Nasal cavity respiratory epithelium epithelial cell of viscerocranial mucosa (primary cell): ENCODE data around the gene SAPCD1. TPM values are rescaled to one million over a fixed set of nuclear protein-coding genes. Genes with fewer than 3 reads are reported as not detected.

Experiments used
- total RNA-seq: library from RNA; depleted of rRNA; stranded (reverse); fragments of >200 nt; gene quantifications from 2 replicates; pipeline ENCODE4 v1.2.3, GENCODE V29; 2014

The SAPCD1 gene
- 0.57 TPM in 1 of 2 replicates, not detected in the other for total RNA-seq

GRCh38 chr6:31762356-31762755, at the start of gene SAPCD1:
Gene SAPCD1, plus strand, starts transcription at chr6:31762656. Its CDS starts 399 bp downstream, at chr6:31763055.

GRCh38 chr6:31715022-31715958, 47.2 kb upstream of the SAPCD1 start, which contains the start of gene LY6G6D:
Gene LY6G6D, plus strand, starts transcription at chr6:31715348. Its CDS starts 8 bp downstream, at chr6:31715356.

GRCh38 chr6:31721351-31722020, 41.0 kb upstream of the SAPCD1 start, which contains the start of gene LY6G6C:
Gene LY6G6C, minus strand, starts transcription at chr6:31721746. Its CDS starts 67 bp downstream, at chr6:31721679.

GRCh38 chr6:31723245-31723979, 39.0 kb upstream of the SAPCD1 start, which contains the start of gene MPIG6B:
Gene MPIG6B, plus strand, starts transcription at chr6:31723373. Its CDS starts 11 bp downstream, at chr6:31723384.

GRCh38 chr6:31728767-31729514, 33.5 kb upstream of the SAPCD1 start, which contains the start of gene DDAH2:
Gene DDAH2, minus strand, starts transcription at chr6:31729299. Its CDS starts 138 bp downstream, at chr6:31729161.

GRCh38 chr6:31736021-31736767, 26.3 kb upstream of the SAPCD1 start, which contains the start of gene CLIC1:
Gene CLIC1, minus strand, starts transcription at chr6:31736530. Its CDS starts 230 bp downstream, at chr6:31736300.

GRCh38 chr6:31739639-31740396, 22.6 kb upstream of the SAPCD1 start, which contains the start of gene MSH5:
Gene MSH5, plus strand, starts transcription at chr6:31740005. Its CDS starts 462 bp downstream, at chr6:31740467.

GRCh38 chr6:31776989-31777666, 14.7 kb downstream of the SAPCD1 start, which contains the start of gene VWA7:
Gene VWA7, minus strand, starts transcription at chr6:31777328. Its CDS starts 549 bp downstream, at chr6:31776779.

GRCh38 chr6:31795616-31796298, 33.3 kb downstream of the SAPCD1 start, which contains the start of gene VARS1:
Gene VARS1, minus strand, starts transcription at chr6:31795752. Its CDS starts 535 bp downstream, at chr6:31795217.

GRCh38 chr6:31806470-31807272, 44.2 kb downstream of the SAPCD1 start, which contains the start of gene LSM2:
Gene LSM2, minus strand, starts transcription at chr6:31806966. Its CDS starts 209 bp downstream, at chr6:31806757.

Other genes starting within 250 kb of the SAPCD1 start
- not detected in 2 replicates for gene MCCD1, start 233.7 kb upstream of the SAPCD1 start, total RNA-seq
- 205 and 333 TPM in 2 replicates for gene DDX39B, start 220.7 kb upstream of the SAPCD1 start, total RNA-seq
- gene ATP6V1G2, start 216.0 kb upstream of the SAPCD1 start, total RNA-seq = 0.28 and 0.34 TPM in 2 replicates
- 25.8 and 52.3 TPM in 2 replicates for gene NFKBIL1, start 215.0 kb upstream of the SAPCD1 start, total RNA-seq
- not detected in 2 replicates for gene LTA, start 190.4 kb upstream of the SAPCD1 start, total RNA-seq
- under 0.01 and 0.07 TPM in 2 replicates for gene TNF, start 187.1 kb upstream of the SAPCD1 start, total RNA-seq
- not detected in 2 replicates for gene LTB, start 180.2 kb upstream of the SAPCD1 start, total RNA-seq
- not detected in 2 replicates for gene LST1, start 176.4 kb upstream of the SAPCD1 start, total RNA-seq
- not detected in 2 replicates for gene NCR3, start 169.7 kb upstream of the SAPCD1 start, total RNA-seq
- not detected in 2 replicates for gene AIF1, start 147.4 kb upstream of the SAPCD1 start, total RNA-seq
- 32.1 and 73.3 TPM in 2 replicates for gene PRRC2A, start 141.9 kb upstream of the SAPCD1 start, total RNA-seq
- gene BAG6, start 110.0 kb upstream of the SAPCD1 start, total RNA-seq = 120 and 174 TPM in 2 replicates
- 0.28 and 0.34 TPM in 2 replicates for gene APOM, start 106.8 kb upstream of the SAPCD1 start, total RNA-seq
- 24.7 and 37.6 TPM in 2 replicates for gene C6orf47, start 101.9 kb upstream of the SAPCD1 start, total RNA-seq
- gene GPANK1, start 97.7 kb upstream of the SAPCD1 start, total RNA-seq = 9.4 and 20.2 TPM in 2 replicates
- 48.2 and 76.9 TPM in 2 replicates for gene CSNK2B, start 96.6 kb upstream of the SAPCD1 start, total RNA-seq
- 0.68 and 3.3 TPM in 2 replicates for gene LY6G5B, start 92.7 kb upstream of the SAPCD1 start, total RNA-seq
- gene LY6G5C, start 81.6 kb upstream of the SAPCD1 start, total RNA-seq = 0.07 TPM in 1 of 2 replicates, not detected in the other
- 30.8 and 46.5 TPM in 2 replicates for gene ABHD16A, start 59.3 kb upstream of the SAPCD1 start, total RNA-seq
- gene LY6G6F, start 55.8 kb upstream of the SAPCD1 start, total RNA-seq = not detected in 2 replicates
- not detected in 2 replicates for gene LY6G6D, start 47.3 kb upstream of the SAPCD1 start, total RNA-seq
- gene LY6G6C, start 40.9 kb upstream of the SAPCD1 start, total RNA-seq = under 0.01 TPM in 1 of 2 replicates, not detected in the other
- not detected in 2 replicates for gene MPIG6B, start 39.3 kb upstream of the SAPCD1 start, total RNA-seq
- 16.2 and 19.8 TPM in 2 replicates for gene DDAH2, start 33.4 kb upstream of the SAPCD1 start, total RNA-seq
- 269 and 558 TPM in 2 replicates for gene CLIC1, start 26.1 kb upstream of the SAPCD1 start, total RNA-seq
- 3.4 and 3.5 TPM in 2 replicates for gene MSH5, start 22.7 kb upstream of the SAPCD1 start, total RNA-seq
- gene VWA7, start 14.7 kb downstream of the SAPCD1 start, total RNA-seq = 0.34 and 1.00 TPM in 2 replicates
- 61.2 and 98.7 TPM in 2 replicates for gene VARS1, start 33.1 kb downstream of the SAPCD1 start, total RNA-seq
- 14.4 and 35.5 TPM in 2 replicates for gene LSM2, start 44.3 kb downstream of the SAPCD1 start, total RNA-seq
- 1.0 and 1.1 TPM in 2 replicates for gene HSPA1L, start 52.6 kb downstream of the SAPCD1 start, total RNA-seq
- 29.7 and 211 TPM in 2 replicates for gene HSPA1A, start 52.9 kb downstream of the SAPCD1 start, total RNA-seq
- gene HSPA1B, start 65.1 kb downstream of the SAPCD1 start, total RNA-seq = 81.7 and 305 TPM in 2 replicates
- 64.1 and 103 TPM in 2 replicates for gene NEU1, start 100.2 kb downstream of the SAPCD1 start, total RNA-seq
- 2.1 and 3.1 TPM in 2 replicates for gene SLC44A4, start 116.3 kb downstream of the SAPCD1 start, total RNA-seq
- gene EHMT2, start 135.0 kb downstream of the SAPCD1 start, total RNA-seq = 13.7 and 47.4 TPM in 2 replicates
- gene ZBTB12, start 139.4 kb downstream of the SAPCD1 start, total RNA-seq = 1.4 and 4.1 TPM in 2 replicates
- 0.71 and 1.0 TPM in 2 replicates for gene C2, start 165.1 kb downstream of the SAPCD1 start, total RNA-seq
- 1.7 and 11.2 TPM in 2 replicates for gene CFB, start 183.4 kb downstream of the SAPCD1 start, total RNA-seq
- 109 and 155 TPM in 2 replicates for gene NELFE, start 196.3 kb downstream of the SAPCD1 start, total RNA-seq
- 49.6 and 62.5 TPM in 2 replicates for gene SKIC2, start 196.5 kb downstream of the SAPCD1 start, total RNA-seq
- gene DXO, start 209.5 kb downstream of the SAPCD1 start, total RNA-seq = 10.0 and 10.9 TPM in 2 replicates
- gene C4A, start 219.4 kb downstream of the SAPCD1 start, total RNA-seq = 1.3 and 1.4 TPM in 2 replicates